Stimulated activated CD8-positive, alpha-beta memory T cell treated with anti-CD3 and anti-CD28 coated beads, Interleukin-4, amount 100 ng/mL, for 24 hours (primary cell): Measurements from ENCODE around the gene RALB.
"Not testable (repeated sequence)": the region's sequence is repeated elsewhere in the genome, so short reads cannot be mapped to it uniquely, and the experiment has no call there.

Experiments
- DNase-seq: peaks from one replicate; pipeline ENCODE4 v3.0.0-alpha.2; 2020; ENCODE audit warnings: low read depth

The RALB gene

GRCh38 chr2:120293096-120294007, 40.7 kb downstream of the RALB start:
- DNase-seq = no peak

GRCh38 chr2:120294008-120294340, 41.3 kb downstream of the RALB start:
- DNase-seq = no peak

GRCh38 chr2:120298173-120298835, 45.7 kb downstream of the RALB start:
- DNase-seq = no peak

GRCh38 chr2:120299004-120299403, 46.4 kb downstream of the RALB start:
- no peak for DNase-seq

GRCh38 chr2:120299561-120299960, 46.9 kb downstream of the RALB start:
- DNase-seq = no peak

- no peak for DNase-seq
These were observed 47.7 kb downstream of the RALB start for GRCh38 chr2:120300385-120300784.

- DNase-seq = no peak
These were observed 48.6 kb downstream of the RALB start for GRCh38 chr2:120301284-120301683.

- DNase-seq = no peak
These were observed 49.6 kb downstream of the RALB start for GRCh38 chr2:120302301-120302700.

GRCh38 chr2:120303177-120303576, 50.5 kb downstream of the RALB start:
- no peak for DNase-seq

- no peak for DNase-seq
These were observed 52.6 kb downstream of the RALB start for GRCh38 chr2:120305296-120305695.

GRCh38 chr2:120305937-120306490, 53.4 kb downstream of the RALB start:
- DNase-seq = no peak

- DNase-seq = no peak
These were observed 54.8 kb downstream of the RALB start for GRCh38 chr2:120307482-120307881.

- DNase-seq = no peak
These were observed 55.6 kb downstream of the RALB start for GRCh38 chr2:120308038-120308910.

GRCh38 chr2:120310136-120310535, 57.5 kb downstream of the RALB start:
- no peak for DNase-seq

- DNase-seq = not testable (repeated sequence)
These were observed 58.2 kb downstream of the RALB start for GRCh38 chr2:120310841-120311240.

GRCh38 chr2:120312076-120312475, 59.4 kb downstream of the RALB start:
- no peak for DNase-seq

- DNase-seq = peak; percentile 71
These were observed 60.4 kb downstream of the RALB start for GRCh38 chr2:120312860-120313694.

GRCh38 chr2:120313695-120314615, 61.3 kb downstream of the RALB start:
- no peak for DNase-seq

GRCh38 chr2:120314690-120315366, 62.2 kb downstream of the RALB start:
- no peak for DNase-seq
